ENCODE data around the gene DHRS7. TPM values are rescaled to one million over a fixed set of nuclear protein-coding genes. Genes with fewer than 3 reads are reported as not detected.
A peak's percentile ranks its signal among the peaks of the same experiment; 100 is the strongest.

The DHRS7 gene
- total and polyA plus RNA-seq, 9 donors: 57.5 to 96.7 (median 61.3) TPM

DNA sequence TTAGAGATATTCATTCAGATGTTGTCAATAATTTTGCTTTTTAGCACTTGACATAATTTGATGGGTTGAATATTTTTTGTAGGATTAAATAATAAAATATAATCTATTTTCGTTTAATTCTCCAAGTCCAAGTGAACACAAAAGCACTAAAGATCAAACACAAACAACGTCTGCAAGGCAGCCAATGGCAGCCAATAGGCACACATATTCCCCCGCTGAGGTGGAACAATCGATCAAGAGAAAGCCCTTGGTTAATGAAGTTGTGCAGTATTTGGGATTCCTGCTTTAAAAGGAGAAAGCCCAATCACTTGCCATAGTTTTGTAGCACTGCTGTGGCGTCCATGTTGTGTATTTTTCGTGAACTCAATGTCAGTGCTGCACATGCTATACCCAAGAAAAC lies 1.5 kb downstream of the DHRS7 start:
- intact Hi-C loops (cut with DNase I): loop anchor here in 1 of 4 donors (2.0 kb wide), 1 partner anchor 85 kb away; the partner anchor contains the start of gene PPM1A
- Histone ChIP-seq H3K4me3 (peak overlapping the region; percentile 71), H3K27ac (no peak overlapping the region), H3K27me3 (no peaks in the 10 kb centered on the region), H3K4me1 (ENCODE audit: insufficient read depth) (peaks cover 9% of the 10 kb centered on the region), H3K36me3 (no peaks in the 10 kb centered on the region), H3K9me3 (no peaks in the 10 kb centered on the region)
- no peak for TF ChIP-seq EP300 (IDR thresholded peaks at IDR 0.05)
- no peak for TF ChIP-seq CTCF (IDR thresholded peaks at IDR 0.05)
- 59 to 70% (median 60%) methylated on average over 6 of the region's 6 CpGs for WGBS, 3 donors
- DNase-seq: no peak

GRCh38 chr14:60161196-60162107 lies 3.7 kb downstream of the DHRS7 start:
- no peaks in the 10 kb centered on the region for H3K36me3 ChIP-seq
- peak in 2 of 5 donors; percentile 37 to 54 for DNase-seq
- H3K27ac ChIP-seq: peak overlapping the region in 1 of 2 donors; percentile 3
- intact Hi-C loops (cut with DNase I): no loop called here
- 41 to 77% (median 43%) methylated on average over 2 of the region's 2 CpGs for WGBS, 3 donors
- H3K27me3 ChIP-seq: no peaks in the 10 kb centered on the region
- TF ChIP-seq EP300 (IDR thresholded peaks at IDR 0.05) (no peak), CTCF (IDR thresholded peaks at IDR 0.05) (no peak), POLR2A (IDR thresholded peaks at IDR 0.05) (no peak)
- H3K9me3 ChIP-seq: no peaks in the 10 kb centered on the region
- peaks cover 9% of the 10 kb centered on the region for H3K4me1 ChIP-seq (ENCODE audit: insufficient read depth)
- no peak overlapping the region for H3K4me3 ChIP-seq

DNA sequence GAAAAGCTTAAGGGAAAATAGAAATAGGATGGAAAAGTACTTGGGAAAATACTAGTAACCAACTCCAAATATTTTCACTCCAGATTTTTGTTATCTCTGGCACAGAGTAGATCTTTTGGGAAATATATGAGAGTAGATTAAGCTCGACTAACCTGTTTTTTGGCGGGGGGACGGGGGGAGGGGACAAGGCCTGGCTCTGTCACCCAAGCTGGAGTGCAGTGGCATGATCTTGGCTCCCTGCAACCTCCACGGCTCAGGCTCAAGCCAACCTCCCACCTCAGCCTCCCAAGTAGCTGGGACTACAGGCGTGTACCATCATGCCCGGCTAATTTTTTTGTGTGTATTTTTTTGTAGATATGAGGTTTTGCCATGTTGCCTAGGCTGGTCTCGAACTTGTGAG lies 4.8 kb downstream of the DHRS7 start:
- intact Hi-C loops (cut with DNase I): no loop called here
- H3K27ac ChIP-seq: no peak overlapping the region
- DNase-seq: no peak
- peaks cover 5% of the 10 kb centered on the region for H3K4me1 ChIP-seq (ENCODE audit: insufficient read depth)
- H3K27me3 ChIP-seq: no peaks in the 10 kb centered on the region
- no peaks in the 10 kb centered on the region for H3K9me3 ChIP-seq
- TF ChIP-seq POLR2A (IDR thresholded peaks at IDR 0.05) (no peak), CTCF (IDR thresholded peaks at IDR 0.05) (no peak), EP300 (IDR thresholded peaks at IDR 0.05) (no peak)
- no peaks in the 10 kb centered on the region for H3K36me3 ChIP-seq
- H3K4me3 ChIP-seq: no peak overlapping the region
- WGBS, 3 donors: 78 to 88% (median 87%) methylated on average over 7 of the region's 7 CpGs

- DNase-seq: no peak
- intact Hi-C loops (cut with DNase I): loop anchor here in 2 of 4 donors (5.0 to 10.0 kb wide), 2 partner anchors 62 to 90 kb away; partner anchors contain the start of genes PCNX4 (in 1 of the 2) and PPM1A (in 1 of the 2)
- H3K4me3 ChIP-seq: no peak overlapping the region
- H3K4me1 ChIP-seq (ENCODE audit: insufficient read depth): peaks cover 1% of the 10 kb centered on the region
- H3K9me3 ChIP-seq: no peaks in the 10 kb centered on the region
- no peaks in the 10 kb centered on the region for H3K27me3 ChIP-seq
- no peak overlapping the region for H3K27ac ChIP-seq
- 85 to 94% (median 87%) methylated on average over 2 of the region's 2 CpGs for WGBS, 3 donors
- H3K36me3 ChIP-seq: no peaks in the 10 kb centered on the region
- TF ChIP-seq CTCF (IDR thresholded peaks at IDR 0.05) (no peak), POLR2A (IDR thresholded peaks at IDR 0.05) (no peak), EP300 (IDR thresholded peaks at IDR 0.05) (no peak)
Measured at GRCh38 chr14:60154671-60155070, 10.5 kb downstream of the DHRS7 start.
